K562 (cell line): ENCODE results near the gene AHI1. TPM values are rescaled to one million over a fixed set of nuclear protein-coding genes. Genes with fewer than 3 reads are reported as not detected.

Source experiments
- BRD4 ChIP-seq: fragments of 200-600 bp; sonication (generic); IDR thresholded peaks from 2 replicates; pipeline ENCODE4 v1.6.1; 2017; ENCODE audit warnings: inconsistent platforms
- CCAR2 ChIP-seq: fragments of 200-400 bp; formaldehyde crosslinking; IDR thresholded peaks from 2 replicates; pipeline ENCODE4 v1.6.1; 2017; ENCODE audit warnings: mild to moderate bottlenecking, low read depth, low read length
- CUX1 ChIP-seq: fragments of 200-800 bp; sonication (Bioruptor generic); IDR thresholded peaks from 2 replicates; pipeline ENCODE4 v1.6.1; 2016; ENCODE audit warnings: missing genetic modification characterization, missing compliant biosample characterization
- GABPB2 ChIP-seq: fragments of 250-450 bp; sonication (Bioruptor Pico); conservative IDR thresholded peaks from 2 replicates; pipeline ENCODE4 v1.5.1; 2021; ENCODE audit warnings: mild to moderate bottlenecking
- HNRNPLL ChIP-seq: fragments of 200-400 bp; formaldehyde crosslinking; IDR thresholded peaks from 2 replicates; pipeline ENCODE4 v1.6.1; 2017; ENCODE audit warnings: low read length, low read depth, mild to moderate bottlenecking; ENCODE audit not compliant: poor library complexity, severe bottlenecking
- L3MBTL2 ChIP-seq: fragments of 450-650 bp; IDR thresholded peaks from 2 replicates; pipeline ENCODE4 v1.6.1; 2016; ENCODE audit warnings: mild to moderate bottlenecking, moderate library complexity
- NCOA2 ChIP-seq, 2 experiments: fragments of 450-650 bp; IDR thresholded peaks; 2 replicates each; pipeline ENCODE4 v1.6.1; 2018; ENCODE audit warnings: mild to moderate bottlenecking in 2 of 2, moderate library complexity in 1 of 2; ENCODE audit not compliant: partially characterized antibody in 2 of 2
- PHB ChIP-seq: fragments of 250-450 bp; sonication (Bioruptor Pico); IDR thresholded peaks from 2 replicates; pipeline ENCODE4 v1.5.0; 2021
- PRPF4 ChIP-seq: fragments of 200-400 bp; formaldehyde crosslinking; IDR thresholded peaks from one replicate; pipeline ENCODE4 v1.6.1; 2017; ENCODE audit warnings: low read length, low read depth, mild to moderate bottlenecking; ENCODE audit not compliant: insufficient read depth, poor library complexity, severe bottlenecking
- SNRNP70 ChIP-seq: fragments of 200-400 bp; formaldehyde crosslinking; optimal IDR thresholded peaks from 2 replicates; pipeline ENCODE3; 2017; ENCODE audit warnings: low read depth, low read length
- SP2 ChIP-seq: IDR thresholded peaks from 2 replicates; pipeline ENCODE4 v1.6.1; 2011; ENCODE audit warnings: mild to moderate bottlenecking, low read depth, low read length, moderate library complexity; ENCODE audit not compliant: poor library complexity, severe bottlenecking; ENCODE audit errors: extremely low read depth
- SRF ChIP-seq, 2 experiments: fragments of 250-450, 450-650 bp in 1 of 2; sonication (Bioruptor Pico) in 1 of 2; sonication (generic) in 1 of 2; formaldehyde crosslinking; IDR thresholded peaks; 2 replicates each; pipeline versions ENCODE4 v1.5.0 to v1.5.1; 2020 to 2022; ENCODE audit warnings: mild to moderate bottlenecking in 1 of 2, missing genetic modification reagents in 1 of 2
- STAT6 ChIP-seq: sonication (generic); formaldehyde crosslinking; IDR thresholded peaks from 2 replicates; pipeline ENCODE4 v1.8.1; 2023; ENCODE audit warnings: mild to moderate bottlenecking, missing genetic modification reagents
- TAF9B ChIP-seq: fragments of 450-650 bp; IDR thresholded peaks from 2 replicates; pipeline ENCODE4 v1.6.1; 2018; ENCODE audit warnings: mild to moderate bottlenecking; ENCODE audit not compliant: partially characterized antibody
- TAL1 ChIP-seq: fragments of 450-650 bp; IDR thresholded peaks from 2 replicates; pipeline ENCODE4 v1.6.1; 2016; ENCODE audit warnings: mild to moderate bottlenecking
- TEAD2 ChIP-seq: fragments of 450-650 bp; IDR thresholded peaks from 2 replicates; pipeline ENCODE4 v1.6.1; 2016; ENCODE audit warnings: missing genetic modification characterization, control low read depth, missing compliant biosample characterization
- ZHX1 ChIP-seq: fragments of 150-350 bp; conservative IDR thresholded peaks from 2 replicates; pipeline ENCODE4 v1.6.1; 2014; ENCODE audit warnings: low read length
- polyA plus RNA-seq, 8 experiments: library from polyadenylated mRNA; depleted of rRNA in 4 of 8; stranded (reverse) in 5 of 8; unstranded in 3 of 8; fragments of >200 nt; fragmentation: Nextera tagmentation in 2 of 8; fragmentation: Illumina TruSeq in 1 of 8; extraction: Ambion mirVana in 2 of 8; extraction: Trizol in 1 of 8; gene quantifications; 2 replicates each; pipeline versions ENCODE4 v1.2.1 to v1.2.3, GENCODE V29; 2011 to 2014; ENCODE audit warnings: inconsistent platforms in 1 of 8, missing spikeins in 1 of 8
- total RNA-seq, 7 experiments: library from RNA; depleted of rRNA in 6 of 7; stranded (reverse); fragments of >200 nt in 6 of 7; fragmentation: Illumina TruSeq in 2 of 7; extraction: Trizol in 2 of 7; gene quantifications; 2 replicates each; pipeline versions ENCODE4 v1.2.1 to v1.2.3, GENCODE V29; 2011 to 2021; ENCODE audit warnings: low replicate concordance in 1 of 7

AHI1 gene
- total and polyA plus RNA-seq, 9 of the 15 experiments (the other 6 are each of a cell fraction or from before 2014, with no cell fraction given): 24.7 to 54.9 (median 32.2) TPM

GRCh38 chr6:135323202-135323668 is 174.3 kb downstream of the AHI1 start (continued):
- TF ChIP-seq HNRNPLL (no peak), TAF9B (peak; percentile 90), CUX1 (CRISPR knock-in tag) (peak; percentile 97), TEAD2 (peak; percentile 49; the same call in 1 of the 2 replicates), PRPF4 (no peak), STAT6 (no peak), SP2 (no peak), TAL1 (peak; percentile 100), SRF (CRISPR knock-in tag; IDR thresholded peaks at IDR 0.05) (no peak; a peak in 1 of 4 replicates), GABPB2 (no peak), BRD4 (no peak), CCAR2 (no peak), L3MBTL2 (peak; percentile 57; the same call in 1 of the 2 replicates), NCOA2 (IDR thresholded peaks at IDR 0.05; ENCODE audit: partially characterized antibody in 2 of 2) (peak; percentile 95 to 97), ZHX1 (no peak), PHB (no peak), SNRNP70 (no peak)
